ENCODE measurements around the gene HS2ST1.
"Not testable (repeated sequence)": the region's sequence is repeated elsewhere in the genome, so short reads cannot be mapped to it uniquely, and the experiment has no call there.

Gene HS2ST1

GRCh38 chr1:87028576-87028975 lies 114.1 kb downstream of the HS2ST1 start:
- DNase-seq = no peak

GRCh38 chr1:87030740-87031690 lies 116.6 kb downstream of the HS2ST1 start:
- no peak for DNase-seq

- DNase-seq = no peak
Observed at GRCh38 chr1:87034351-87034750, 119.9 kb downstream of the HS2ST1 start.

- DNase-seq = no peak
Observed at GRCh38 chr1:87039096-87039495, 124.7 kb downstream of the HS2ST1 start.

- DNase-seq = peak; percentile 67
Observed at GRCh38 chr1:87042111-87042811, 127.8 kb downstream of the HS2ST1 start.

- no peak for DNase-seq
Observed at GRCh38 chr1:87044424-87044823, 130.0 kb downstream of the HS2ST1 start.

- no peak for DNase-seq
Observed at GRCh38 chr1:87044840-87045239, 130.4 kb downstream of the HS2ST1 start.

GRCh38 chr1:87045761-87046304 lies 131.4 kb downstream of the HS2ST1 start:
- peak; percentile 83 for DNase-seq

- DNase-seq = no peak
Observed at GRCh38 chr1:87046951-87047350, 132.5 kb downstream of the HS2ST1 start.

- DNase-seq = no peak
Observed at GRCh38 chr1:87048237-87048636, 133.8 kb downstream of the HS2ST1 start.

GRCh38 chr1:87051965-87052364 lies 137.5 kb downstream of the HS2ST1 start:
- no peak for DNase-seq

- DNase-seq = peak; percentile 10
Observed at GRCh38 chr1:87052400-87052799, 138.0 kb downstream of the HS2ST1 start.

GRCh38 chr1:87052961-87053360 lies 138.5 kb downstream of the HS2ST1 start:
- DNase-seq = no peak

- no peak for DNase-seq
Observed at GRCh38 chr1:87053446-87053845, 139.0 kb downstream of the HS2ST1 start.

- DNase-seq = no peak
Observed at GRCh38 chr1:87056974-87057373, 142.5 kb downstream of the HS2ST1 start.

- DNase-seq = no peak
Observed at GRCh38 chr1:87058343-87058649, 143.9 kb downstream of the HS2ST1 start.

GRCh38 chr1:87061742-87062156 lies 147.3 kb downstream of the HS2ST1 start:
- DNase-seq = no peak

- DNase-seq = no peak
Observed at GRCh38 chr1:87062687-87063086, 148.3 kb downstream of the HS2ST1 start.

GRCh38 chr1:87064309-87064708 lies 149.9 kb downstream of the HS2ST1 start:
- DNase-seq = no peak

- peak; percentile 13 for DNase-seq
Observed at GRCh38 chr1:87064986-87065385, 150.6 kb downstream of the HS2ST1 start.

- DNase-seq = not testable (repeated sequence)
Observed at GRCh38 chr1:87066708-87067107, 152.3 kb downstream of the HS2ST1 start.

GRCh38 chr1:87072411-87072810 lies 158.0 kb downstream of the HS2ST1 start:
- no peak for DNase-seq

- no peak for DNase-seq
Observed at GRCh38 chr1:87072904-87073303, 158.5 kb downstream of the HS2ST1 start.
